Measurements from ENCODE around the gene GABRB1.

GABRB1 gene

GRCh38 chr4:47213106-47213505, 181.7 kb downstream of the GABRB1 start:
- Histone ChIP-seq H3K36me3 (ENCODE audit: insufficient read depth) (no peaks in the 10 kb centered on the region), H3K4me3 (IDR thresholded peaks at IDR 0.05; ENCODE audit: insufficient read depth, low read depth, low read length) (no peak overlapping the region), H4K20me1 (ENCODE audit: insufficient read depth) (no peaks in the 10 kb centered on the region), H3K27me3 (ENCODE audit: insufficient read depth, low read depth) (no peaks in the 10 kb centered on the region), H3K4me2 (no peak overlapping the region), H3K9ac (no peak overlapping the region), H3K27ac (no peak overlapping the region), H3K79me2 (ENCODE audit: insufficient read depth, low read depth) (no peaks in the 10 kb centered on the region), H2AFZ (ENCODE audit: low read depth) (no peak overlapping the region), H3K4me1 (ENCODE audit: low read depth, poor library complexity, severe bottlenecking) (no peaks in the 10 kb centered on the region)
- no peak for TF ChIP-seq CTCF (conservative IDR thresholded peaks at IDR 0.05; ENCODE audit: low read depth, low read length)

- no peak overlapping the region for H3K4me3 ChIP-seq (IDR thresholded peaks at IDR 0.05; ENCODE audit: insufficient read depth, low read depth, low read length)
- no peaks in the 10 kb centered on the region for H3K27me3 ChIP-seq (ENCODE audit: insufficient read depth, low read depth)
- H3K27ac ChIP-seq = no peak overlapping the region
- no peak overlapping the region for H3K9ac ChIP-seq
- TF ChIP-seq CTCF (conservative IDR thresholded peaks at IDR 0.05; ENCODE audit: low read depth, low read length) = no peak
- no peak overlapping the region for H3K4me2 ChIP-seq
- no peak overlapping the region for H2AFZ ChIP-seq (ENCODE audit: low read depth)
- H3K79me2 ChIP-seq (ENCODE audit: insufficient read depth, low read depth) = no peaks in the 10 kb centered on the region
- H3K4me1 ChIP-seq (ENCODE audit: low read depth, poor library complexity, severe bottlenecking) = no peaks in the 10 kb centered on the region
- no peaks in the 10 kb centered on the region for H4K20me1 ChIP-seq (ENCODE audit: insufficient read depth)
- no peaks in the 10 kb centered on the region for H3K36me3 ChIP-seq (ENCODE audit: insufficient read depth)
These were observed 182.2 kb downstream of the GABRB1 start for GRCh38 chr4:47213539-47213938.

- H3K27me3 ChIP-seq (ENCODE audit: insufficient read depth, low read depth) = no peaks in the 10 kb centered on the region
- H3K36me3 ChIP-seq (ENCODE audit: insufficient read depth) = no peaks in the 10 kb centered on the region
- no peak overlapping the region for H3K4me3 ChIP-seq (IDR thresholded peaks at IDR 0.05; ENCODE audit: insufficient read depth, low read depth, low read length)
- H3K27ac ChIP-seq = no peak overlapping the region
- H4K20me1 ChIP-seq (ENCODE audit: insufficient read depth) = no peaks in the 10 kb centered on the region
- no peak overlapping the region for H2AFZ ChIP-seq (ENCODE audit: low read depth)
- no peaks in the 10 kb centered on the region for H3K79me2 ChIP-seq (ENCODE audit: insufficient read depth, low read depth)
- H3K4me1 ChIP-seq (ENCODE audit: low read depth, poor library complexity, severe bottlenecking) = no peaks in the 10 kb centered on the region
- TF ChIP-seq CTCF (conservative IDR thresholded peaks at IDR 0.05; ENCODE audit: low read depth, low read length) = no peak
- H3K4me2 ChIP-seq = no peak overlapping the region
- no peak overlapping the region for H3K9ac ChIP-seq
These were observed 182.6 kb downstream of the GABRB1 start for GRCh38 chr4:47213971-47214370.

- Histone ChIP-seq H3K4me2 (no peak overlapping the region), H3K9ac (no peak overlapping the region), H2AFZ (ENCODE audit: low read depth) (no peak overlapping the region), H3K4me3 (IDR thresholded peaks at IDR 0.05; ENCODE audit: insufficient read depth, low read depth, low read length) (no peak overlapping the region), H3K27me3 (ENCODE audit: insufficient read depth, low read depth) (no peaks in the 10 kb centered on the region), H4K20me1 (ENCODE audit: insufficient read depth) (no peaks in the 10 kb centered on the region), H3K27ac (no peak overlapping the region), H3K4me1 (ENCODE audit: low read depth, poor library complexity, severe bottlenecking) (no peaks in the 10 kb centered on the region), H3K36me3 (ENCODE audit: insufficient read depth) (no peaks in the 10 kb centered on the region), H3K79me2 (ENCODE audit: insufficient read depth, low read depth) (no peaks in the 10 kb centered on the region)
- no peak for TF ChIP-seq CTCF (conservative IDR thresholded peaks at IDR 0.05; ENCODE audit: low read depth, low read length)
These were observed 184.4 kb downstream of the GABRB1 start for GRCh38 chr4:47215759-47216158.

- H3K79me2 ChIP-seq (ENCODE audit: insufficient read depth, low read depth) = no peaks in the 10 kb centered on the region
- no peak for TF ChIP-seq CTCF (conservative IDR thresholded peaks at IDR 0.05; ENCODE audit: low read depth, low read length)
These were observed 185.9 kb downstream of the GABRB1 start for GRCh38 chr4:47217291-47217690.

More at GRCh38 chr4:47217291-47217690, 185.9 kb downstream of the GABRB1 start:
- H4K20me1 ChIP-seq (ENCODE audit: insufficient read depth) = no peaks in the 10 kb centered on the region
- H2AFZ ChIP-seq (ENCODE audit: low read depth) = no peak overlapping the region
- no peak overlapping the region for H3K4me3 ChIP-seq (IDR thresholded peaks at IDR 0.05; ENCODE audit: insufficient read depth, low read depth, low read length)
- H3K27ac ChIP-seq = no peak overlapping the region
- no peaks in the 10 kb centered on the region for H3K27me3 ChIP-seq (ENCODE audit: insufficient read depth, low read depth)
- H3K36me3 ChIP-seq (ENCODE audit: insufficient read depth) = no peaks in the 10 kb centered on the region
- H3K4me1 ChIP-seq (ENCODE audit: low read depth, poor library complexity, severe bottlenecking) = no peaks in the 10 kb centered on the region
- H3K9ac ChIP-seq = no peak overlapping the region
- no peak overlapping the region for H3K4me2 ChIP-seq
